Measurements from ENCODE around the gene C1QTNF8.

- TF ChIP-seq, protein P1, sequence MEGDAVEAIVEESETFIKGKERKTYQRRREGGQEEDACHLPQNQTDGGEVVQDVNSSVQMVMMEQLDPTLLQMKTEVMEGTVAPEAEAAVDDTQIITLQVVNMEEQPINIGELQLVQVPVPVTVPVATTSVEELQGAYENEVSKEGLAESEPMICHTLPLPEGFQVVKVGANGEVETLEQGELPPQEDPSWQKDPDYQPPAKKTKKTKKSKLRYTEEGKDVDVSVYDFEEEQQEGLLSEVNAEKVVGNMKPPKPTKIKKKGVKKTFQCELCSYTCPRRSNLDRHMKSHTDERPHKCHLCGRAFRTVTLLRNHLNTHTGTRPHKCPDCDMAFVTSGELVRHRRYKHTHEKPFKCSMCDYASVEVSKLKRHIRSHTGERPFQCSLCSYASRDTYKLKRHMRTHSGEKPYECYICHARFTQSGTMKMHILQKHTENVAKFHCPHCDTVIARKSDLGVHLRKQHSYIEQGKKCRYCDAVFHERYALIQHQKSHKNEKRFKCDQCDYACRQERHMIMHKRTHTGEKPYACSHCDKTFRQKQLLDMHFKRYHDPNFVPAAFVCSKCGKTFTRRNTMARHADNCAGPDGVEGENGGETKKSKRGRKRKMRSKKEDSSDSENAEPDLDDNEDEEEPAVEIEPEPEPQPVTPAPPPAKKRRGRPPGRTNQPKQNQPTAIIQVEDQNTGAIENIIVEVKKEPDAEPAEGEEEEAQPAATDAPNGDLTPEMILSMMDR (optimal IDR thresholded peaks at IDR 0.05 in 1 of 3, IDR thresholded peaks at IDR 0.05 in 1 of 3, conservative IDR thresholded peaks at IDR 0.05 in 1 of 3; ENCODE audit: extremely low read depth in 1 of 3, insufficient read depth in 2 of 3, low read length in 3 of 3) = no peak
- no peak for TF ChIP-seq EZH2 (IDR thresholded peaks at IDR 0.05; ENCODE audit: low read length)
Measured at GRCh38 chr16:1048442-1049112, 47.5 kb downstream of the C1QTNF8 start.
